Measurements from ENCODE around the gene SERPINC1. TPM values are rescaled to one million over a fixed set of nuclear protein-coding genes. Genes with fewer than 3 reads are reported as not detected.
A peak's percentile ranks its signal among the peaks of the same experiment; 100 is the strongest.
"Not testable (repeated sequence)": the region's sequence is repeated elsewhere in the genome, so short reads cannot be mapped to it uniquely, and the experiment has no call there.

Gene SERPINC1
- total RNA-seq, 1 experiment from 2014 or later: 0.57 TPM

- TF ChIP-seq ZMAT4 (CRISPR knock-in tag; IDR thresholded peaks at IDR 0.05) (no peak), FOXK1 (CRISPR knock-in tag; IDR thresholded peaks at IDR 0.05) (peak; percentile 3; the same call in 1 of the 2 replicates)
These were observed 54.3 kb downstream of the SERPINC1 start (continued) for GRCh38 chr1:173862769-173863223.

- CTCF ChIA-PET; H3K9me3 Mint-ChIP-seq; H3K27me3 Mint-ChIP-seq (ENCODE audit: low read depth); H3K4me3 Mint-ChIP-seq: not testable (repeated sequence)
- peaks cover 61% of the 10 kb centered on the region for H3K36me3 Mint-ChIP-seq
- POLR2A ChIA-PET: interaction anchor here (0.6 to 1.6 kb wide), 7 partner anchors 8 to 445 kb away, joined by 3 to 8 read pairs (median 3); partner anchors contain the start of gene RC3H1
- H3K27ac Mint-ChIP-seq: peak overlapping the region; percentile 100
- ATAC-seq (peak; percentile 35), DNase-seq (ENCODE audit: low spot score) (peak; percentile 20)
- peaks cover 44% of the 10 kb centered on the region for H3K4me1 Mint-ChIP-seq
- TF ChIP-seq FOXK1 (CRISPR knock-in tag; IDR thresholded peaks at IDR 0.05): peak; percentile 32; the same call in 1 of the 2 replicates
- TF ChIP-seq, protein P1, sequence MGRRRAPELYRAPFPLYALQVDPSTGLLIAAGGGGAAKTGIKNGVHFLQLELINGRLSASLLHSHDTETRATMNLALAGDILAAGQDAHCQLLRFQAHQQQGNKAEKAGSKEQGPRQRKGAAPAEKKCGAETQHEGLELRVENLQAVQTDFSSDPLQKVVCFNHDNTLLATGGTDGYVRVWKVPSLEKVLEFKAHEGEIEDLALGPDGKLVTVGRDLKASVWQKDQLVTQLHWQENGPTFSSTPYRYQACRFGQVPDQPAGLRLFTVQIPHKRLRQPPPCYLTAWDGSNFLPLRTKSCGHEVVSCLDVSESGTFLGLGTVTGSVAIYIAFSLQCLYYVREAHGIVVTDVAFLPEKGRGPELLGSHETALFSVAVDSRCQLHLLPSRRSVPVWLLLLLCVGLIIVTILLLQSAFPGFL (CRISPR knock-in tag; IDR thresholded peaks at IDR 0.05; ENCODE audit: borderline replicate concordance): 0 out of 2 replicates have a peak, but pooled peaks have one; percentile 48
- TF ChIP-seq, protein P2, sequence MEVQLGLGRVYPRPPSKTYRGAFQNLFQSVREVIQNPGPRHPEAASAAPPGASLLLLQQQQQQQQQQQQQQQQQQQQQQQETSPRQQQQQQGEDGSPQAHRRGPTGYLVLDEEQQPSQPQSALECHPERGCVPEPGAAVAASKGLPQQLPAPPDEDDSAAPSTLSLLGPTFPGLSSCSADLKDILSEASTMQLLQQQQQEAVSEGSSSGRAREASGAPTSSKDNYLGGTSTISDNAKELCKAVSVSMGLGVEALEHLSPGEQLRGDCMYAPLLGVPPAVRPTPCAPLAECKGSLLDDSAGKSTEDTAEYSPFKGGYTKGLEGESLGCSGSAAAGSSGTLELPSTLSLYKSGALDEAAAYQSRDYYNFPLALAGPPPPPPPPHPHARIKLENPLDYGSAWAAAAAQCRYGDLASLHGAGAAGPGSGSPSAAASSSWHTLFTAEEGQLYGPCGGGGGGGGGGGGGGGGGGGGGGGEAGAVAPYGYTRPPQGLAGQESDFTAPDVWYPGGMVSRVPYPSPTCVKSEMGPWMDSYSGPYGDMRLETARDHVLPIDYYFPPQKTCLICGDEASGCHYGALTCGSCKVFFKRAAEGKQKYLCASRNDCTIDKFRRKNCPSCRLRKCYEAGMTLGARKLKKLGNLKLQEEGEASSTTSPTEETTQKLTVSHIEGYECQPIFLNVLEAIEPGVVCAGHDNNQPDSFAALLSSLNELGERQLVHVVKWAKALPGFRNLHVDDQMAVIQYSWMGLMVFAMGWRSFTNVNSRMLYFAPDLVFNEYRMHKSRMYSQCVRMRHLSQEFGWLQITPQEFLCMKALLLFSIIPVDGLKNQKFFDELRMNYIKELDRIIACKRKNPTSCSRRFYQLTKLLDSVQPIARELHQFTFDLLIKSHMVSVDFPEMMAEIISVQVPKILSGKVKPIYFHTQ (CRISPR knock-in tag; IDR thresholded peaks at IDR 0.05): peak; percentile 94
- TF ChIP-seq E2F5 (CRISPR knock-in tag; IDR thresholded peaks at IDR 0.05): 0 out of 2 replicates have a peak, but pooled peaks have one; percentile 39
- TF ChIP-seq ZNF425 (CRISPR knock-in tag; conservative IDR thresholded peaks at IDR 0.05): peak; percentile 84
- TF ChIP-seq ZNF671 (CRISPR knock-in tag; IDR thresholded peaks at IDR 0.05): peak; percentile 96
- TF ChIP-seq GTF2I (CRISPR knock-in tag; conservative IDR thresholded peaks at IDR 0.05): peak; percentile 62
- 0 out of 2 replicates have a peak, but pooled peaks have one; percentile 68 for TF ChIP-seq CREB1 (CRISPR knock-in tag; IDR thresholded peaks at IDR 0.05)
- peak; percentile 23; the same call in 1 of the 2 replicates for TF ChIP-seq JUN (CRISPR knock-in tag; IDR thresholded peaks at IDR 0.05)
- peak; percentile 48; the same call in 1 of the 2 replicates for TF ChIP-seq TP53 (CRISPR knock-in tag; IDR thresholded peaks at IDR 0.05)
- TF ChIP-seq ZMAT4 (CRISPR knock-in tag; IDR thresholded peaks at IDR 0.05): peak; percentile 29; the same call in 1 of the 2 replicates
- TF ChIP-seq AFF4 (CRISPR knock-in tag; IDR thresholded peaks at IDR 0.05; ENCODE audit: borderline replicate concordance): peak; percentile 57; the same call in 1 of the 2 replicates
- 0 out of 2 replicates have a peak, but pooled peaks have one; percentile 65 for TF ChIP-seq CBFB (CRISPR knock-in tag; IDR thresholded peaks at IDR 0.05; ENCODE audit: low read depth)
- TF ChIP-seq ZNF121 (CRISPR knock-in tag; IDR thresholded peaks at IDR 0.05): peak; percentile 77
- TF ChIP-seq HMGXB4 (CRISPR knock-in tag; IDR thresholded peaks at IDR 0.05): peak; percentile 44; the same call in 1 of the 2 replicates
- TF ChIP-seq CREM (CRISPR knock-in tag; IDR thresholded peaks at IDR 0.05): peak; percentile 71; the same call in 1 of the 2 replicates
- peak; percentile 98 for TF ChIP-seq PRRX2 (CRISPR knock-in tag; IDR thresholded peaks at IDR 0.05)
- peak; percentile 97 for TF ChIP-seq ZNF416 (CRISPR knock-in tag; IDR thresholded peaks at IDR 0.05)
- peak; percentile 96 for TF ChIP-seq EMX1 (CRISPR knock-in tag; IDR thresholded peaks at IDR 0.05)
- TF ChIP-seq SP1 (CRISPR knock-in tag; conservative IDR thresholded peaks at IDR 0.05): 0 out of 2 replicates have a peak, but pooled peaks have one; percentile 51
- peak; percentile 95 for TF ChIP-seq NFATC4 (CRISPR knock-in tag; IDR thresholded peaks at IDR 0.05)
These were observed 54.9 kb downstream of the SERPINC1 start for GRCh38 chr1:173862146-173862768.
